GM12892 (cell line): ENCODE measurements around the gene LTB4R.

Source experiments
- POLR2A ChIP-seq: IDR thresholded peaks from 2 replicates; pipeline ENCODE4 v1.6.1; 2011; ENCODE audit warnings: low read depth, low read length, control low read depth
- POLR2AphosphoS5 ChIP-seq: IDR thresholded peaks from 2 replicates; pipeline ENCODE4 v1.6.1; 2011; ENCODE audit warnings: low read depth, low read length, control low read depth
- TAF1 ChIP-seq: IDR thresholded peaks from 2 replicates; pipeline ENCODE4 v1.6.1; 2011; ENCODE audit warnings: low read depth, mild to moderate bottlenecking, control low read depth, low read length, borderline replicate concordance

DNA sequence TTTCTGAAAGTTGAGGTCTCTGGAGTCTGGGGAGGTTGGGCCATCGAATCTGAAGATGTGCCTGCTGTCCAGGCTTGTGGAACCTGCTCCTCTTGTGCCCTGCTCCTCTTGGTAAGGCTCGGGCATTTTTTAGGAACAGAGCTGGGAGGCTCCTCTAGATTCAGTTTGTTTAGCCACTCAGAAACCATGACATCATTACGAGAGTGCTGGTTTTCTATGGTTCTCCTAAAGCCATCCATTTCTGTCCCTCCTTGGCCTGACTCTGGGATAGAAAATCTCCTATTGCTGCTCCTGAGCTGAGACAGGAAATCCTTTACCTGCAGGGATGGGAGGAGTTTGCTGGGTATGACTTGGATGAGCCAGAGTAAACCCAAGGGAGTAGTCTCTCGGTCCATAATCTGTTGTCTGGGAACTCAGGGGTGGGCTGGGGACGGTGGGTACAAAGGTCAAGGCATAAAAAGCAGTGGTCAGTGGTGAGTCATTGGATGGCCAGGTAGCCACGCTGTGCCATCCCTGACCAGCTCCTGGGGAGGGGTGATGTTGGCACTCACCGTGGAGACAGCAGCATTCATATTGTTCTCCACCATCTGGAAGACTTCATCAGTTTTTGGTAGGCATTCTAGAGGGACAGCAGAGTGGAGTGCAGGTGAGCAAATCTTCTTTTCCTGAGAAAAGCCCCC lies 26.0 kb downstream of the LTB4R start:
- TF ChIP-seq POLR2A (no peak), TAF1 (no peak), POLR2AphosphoS5 (no peak)
